Hepatocyte (in vitro differentiated cells): ENCODE results near the gene SH2D7. TPM values are rescaled to one million over a fixed set of nuclear protein-coding genes. Genes with fewer than 3 reads are reported as not detected.

Source experiments
- DNase-seq: peaks from one replicate; pipeline ENCODE4 v3.0.0-alpha.2; 2016; ENCODE audit warnings: low spot score
- H2AFZ ChIP-seq: fragments of 200-600 bp; sonication (generic); 2 replicates; pipeline ENCODE4 v1.6.0; 2016; ENCODE audit warnings: antibody characterized with exemption, mild to moderate bottlenecking
- H3K27ac ChIP-seq: fragments of 200-600 bp; sonication (generic); 2 replicates; pipeline ENCODE4 v1.5.1; 2016; ENCODE audit warnings: mild to moderate bottlenecking
- H3K27me3 ChIP-seq: fragments of 200-600 bp; sonication (generic); 2 replicates; pipeline ENCODE4 v1.6.1; 2016
- H3K36me3 ChIP-seq: fragments of 200-600 bp; sonication (generic); replicated peaks from 2 replicates; pipeline ENCODE4 v1.5.1; 2016; ENCODE audit warnings: low read depth; ENCODE audit not compliant: insufficient read depth
- H3K4me1 ChIP-seq: fragments of 200-600 bp; sonication (generic); 2 replicates; pipeline ENCODE4 v1.5.1; 2016; ENCODE audit warnings: mild to moderate bottlenecking, moderate library complexity; ENCODE audit not compliant: insufficient read depth
- H3K4me2 ChIP-seq: fragments of 200-600 bp; sonication (generic); 2 replicates; pipeline ENCODE4 v1.6.0; 2016
- H3K4me3 ChIP-seq: fragments of 200-600 bp; sonication (generic); 2 replicates; pipeline ENCODE4 v1.5.1; 2016; ENCODE audit warnings: mild to moderate bottlenecking
- H3K79me2 ChIP-seq: fragments of 200-600 bp; sonication (generic); 2 replicates; pipeline ENCODE4 v1.6.0; 2017; ENCODE audit warnings: mild to moderate bottlenecking
- H3K9me2 ChIP-seq: fragments of 200-600 bp; sonication (generic); replicated peaks from 2 replicates; pipeline ENCODE4 v1.6.0; 2017; ENCODE audit warnings: mild to moderate bottlenecking; ENCODE audit not compliant: insufficient read depth
- H3K9me3 ChIP-seq: fragments of 200-600 bp; sonication (generic); 2 replicates; pipeline ENCODE4 v1.5.1; 2016; ENCODE audit warnings: low read depth, mild to moderate bottlenecking
- H4K20me1 ChIP-seq: fragments of 200-600 bp; sonication (generic); 2 replicates; pipeline ENCODE4 v1.6.0; 2016; ENCODE audit warnings: mild to moderate bottlenecking; ENCODE audit not compliant: insufficient read depth, poor library complexity, severe bottlenecking
- EZH2 ChIP-seq: fragments of 200-600 bp; sonication (generic); IDR thresholded peaks from 2 replicates; pipeline ENCODE4 v1.6.1; 2016; ENCODE audit warnings: antibody characterized with exemption, mild to moderate bottlenecking, borderline replicate concordance
- EZH2phosphoT487 ChIP-seq: fragments of 200-600 bp; sonication (generic); IDR thresholded peaks from one replicate; pipeline ENCODE4 v1.6.1; 2018; ENCODE audit warnings: antibody characterized with exemption, mild to moderate bottlenecking, low read depth, moderate library complexity; ENCODE audit not compliant: unreplicated experiment, severe bottlenecking
- WGBS: methylation state at CpG from one replicate; pipeline ENCODE4 v1.1.6; 2016; ENCODE audit warnings: low lambda C conversion rate; ENCODE audit errors: missing lambda C conversion rate; 5-methylcytosine and 5-hydroxymethylcytosine counted together
- polyA plus RNA-seq: library from polyadenylated mRNA; unstranded; fragments of >200 nt; fragmentation: Nextera tagmentation; extraction: Ambion mirVana; gene quantifications from 2 replicates; pipeline ENCODE4 v1.2.1, GENCODE V29; 2016
- total RNA-seq: library from RNA; depleted of rRNA; stranded (reverse); fragments of >200 nt; gene quantifications from 2 replicates; pipeline ENCODE4 v1.2.3, GENCODE V29; 2014
- TF ChIP-seq, protein P1 (sequence below): fragments of 200-600 bp; sonication (generic); IDR thresholded peaks from 2 replicates; pipeline ENCODE4 v1.5.1; 2016; ENCODE audit warnings: antibody characterized with exemption, mild to moderate bottlenecking; ENCODE audit not compliant: poor library complexity

The SH2D7 gene
- total RNA-seq (not detected in 2 replicates), polyA plus RNA-seq (0.22 TPM in 1 of 2 replicates, not detected in the other)

DNA sequence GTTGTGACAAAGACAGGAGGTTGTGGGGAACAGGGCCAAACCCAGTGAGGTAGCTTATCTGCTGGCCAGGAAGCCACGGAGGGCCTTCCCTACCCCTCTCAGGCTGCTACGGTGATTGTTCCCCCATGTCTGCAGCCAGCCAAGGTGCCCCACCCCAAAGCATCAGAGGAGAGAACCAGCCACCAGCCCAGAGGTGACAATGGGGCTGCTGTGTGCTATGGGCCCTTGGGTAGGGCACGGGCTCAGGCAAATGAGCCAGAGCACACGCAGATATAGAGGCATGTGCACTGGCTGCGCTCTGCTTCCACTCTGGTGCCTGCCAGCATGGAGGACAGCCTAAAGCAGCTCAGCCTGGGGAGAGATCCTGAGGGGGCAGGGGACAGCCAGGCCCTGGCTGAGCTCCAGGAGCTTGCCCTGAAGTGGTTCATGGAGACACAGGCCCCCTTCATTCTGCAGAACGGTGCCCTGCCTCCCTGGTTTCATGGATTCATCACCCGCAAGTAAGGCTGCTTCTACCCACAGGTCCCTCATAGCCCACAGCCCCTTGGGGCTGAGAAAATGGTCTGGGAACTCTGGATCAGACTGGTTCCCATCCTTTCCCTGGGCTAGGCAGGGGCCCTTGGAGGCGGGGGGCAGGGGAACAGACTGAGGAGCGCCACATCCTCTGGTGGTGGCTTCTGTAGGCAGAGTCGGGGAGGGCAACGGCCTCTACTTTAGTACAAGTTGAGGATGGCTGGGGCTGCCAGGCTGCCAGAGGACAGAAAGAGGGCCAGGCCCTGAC lies at the start of gene SH2D7:
Gene SH2D7, plus strand, starts transcription at position 301 of the 781 bp plus-strand sequence. Its CDS starts 24 bp downstream, at position 325.
- 83% methylated on average over 11 of the region's 11 CpGs for WGBS
- Histone ChIP-seq H3K9me2 (no peaks in the 10 kb centered on the region), H2AFZ (no peak within 1 kb of the TSS), H3K9me3 (no peaks in the 10 kb centered on the region), H3K79me2 (no peaks in the 10 kb centered on the region), H3K27me3 (no peaks in the 10 kb centered on the region), H3K36me3 (no peaks in the 10 kb centered on the region), H3K4me3 (no peak within 1 kb of the TSS), H3K4me1 (peaks cover 24% of the 10 kb centered on the region), H3K4me2 (no peak within 1 kb of the TSS), H3K27ac (no peak within 1 kb of the TSS), H4K20me1 (no peaks in the 10 kb centered on the region)
- TF ChIP-seq EZH2: no peak
- no peak for TF ChIP-seq EZH2phosphoT487
- TF ChIP-seq, protein P1, sequence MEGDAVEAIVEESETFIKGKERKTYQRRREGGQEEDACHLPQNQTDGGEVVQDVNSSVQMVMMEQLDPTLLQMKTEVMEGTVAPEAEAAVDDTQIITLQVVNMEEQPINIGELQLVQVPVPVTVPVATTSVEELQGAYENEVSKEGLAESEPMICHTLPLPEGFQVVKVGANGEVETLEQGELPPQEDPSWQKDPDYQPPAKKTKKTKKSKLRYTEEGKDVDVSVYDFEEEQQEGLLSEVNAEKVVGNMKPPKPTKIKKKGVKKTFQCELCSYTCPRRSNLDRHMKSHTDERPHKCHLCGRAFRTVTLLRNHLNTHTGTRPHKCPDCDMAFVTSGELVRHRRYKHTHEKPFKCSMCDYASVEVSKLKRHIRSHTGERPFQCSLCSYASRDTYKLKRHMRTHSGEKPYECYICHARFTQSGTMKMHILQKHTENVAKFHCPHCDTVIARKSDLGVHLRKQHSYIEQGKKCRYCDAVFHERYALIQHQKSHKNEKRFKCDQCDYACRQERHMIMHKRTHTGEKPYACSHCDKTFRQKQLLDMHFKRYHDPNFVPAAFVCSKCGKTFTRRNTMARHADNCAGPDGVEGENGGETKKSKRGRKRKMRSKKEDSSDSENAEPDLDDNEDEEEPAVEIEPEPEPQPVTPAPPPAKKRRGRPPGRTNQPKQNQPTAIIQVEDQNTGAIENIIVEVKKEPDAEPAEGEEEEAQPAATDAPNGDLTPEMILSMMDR: no peak
- no peak for DNase-seq

DNA sequence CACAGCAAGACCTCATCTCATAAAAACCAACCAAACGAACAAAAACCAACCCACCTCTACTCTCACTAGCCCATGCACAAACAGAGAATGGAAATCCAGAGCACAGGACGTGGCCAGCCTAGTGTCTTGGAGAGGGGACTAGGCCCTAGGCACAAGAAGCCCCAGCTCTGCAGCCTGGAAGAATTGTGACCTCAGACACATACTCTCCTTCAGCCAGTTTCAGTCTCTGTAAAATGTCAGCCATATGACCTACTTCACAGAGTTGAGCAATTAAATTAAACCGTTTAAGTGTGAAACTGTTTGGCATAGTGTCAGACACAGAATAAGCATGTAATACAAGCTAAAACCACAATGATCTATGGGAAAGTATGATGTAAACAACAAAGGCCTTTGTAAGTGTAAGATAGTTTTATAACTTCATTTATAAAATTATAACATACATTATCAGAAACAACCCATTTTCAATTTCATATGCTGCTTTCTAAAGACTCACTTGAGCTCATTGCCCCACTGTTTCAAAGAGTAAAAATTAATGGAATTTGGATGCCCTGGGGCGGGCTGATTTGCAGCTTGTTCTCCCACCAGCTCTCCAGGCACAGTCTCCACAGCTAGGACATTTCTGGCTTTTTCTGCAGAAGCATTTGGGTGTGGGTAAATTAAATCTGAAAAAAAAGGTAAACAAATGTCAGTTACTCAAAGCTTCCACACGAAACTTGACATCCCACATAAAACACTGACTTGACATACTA lies 47.8 kb upstream of the SH2D7 start:
- no peaks in the 10 kb centered on the region for H3K9me2 ChIP-seq
- peak overlapping the region; percentile 67 for H3K27ac ChIP-seq
- H3K79me2 ChIP-seq: peaks cover 49% of the 10 kb centered on the region
- peaks cover 46% of the 10 kb centered on the region for H3K4me1 ChIP-seq
- H3K27me3 ChIP-seq: no peaks in the 10 kb centered on the region
- no peak overlapping the region for H2AFZ ChIP-seq
- H3K36me3 ChIP-seq: no peaks in the 10 kb centered on the region
- no peak overlapping the region for H3K4me3 ChIP-seq
- TF ChIP-seq EZH2phosphoT487 (no peak), EZH2 (no peak)
- TF ChIP-seq, protein P1: no peak
- no peaks in the 10 kb centered on the region for H3K9me3 ChIP-seq
- no peaks in the 10 kb centered on the region for H4K20me1 ChIP-seq
- 72% methylated on average over 5 of the region's 5 CpGs for WGBS
- no peak for DNase-seq
- no peak overlapping the region for H3K4me2 ChIP-seq

DNA sequence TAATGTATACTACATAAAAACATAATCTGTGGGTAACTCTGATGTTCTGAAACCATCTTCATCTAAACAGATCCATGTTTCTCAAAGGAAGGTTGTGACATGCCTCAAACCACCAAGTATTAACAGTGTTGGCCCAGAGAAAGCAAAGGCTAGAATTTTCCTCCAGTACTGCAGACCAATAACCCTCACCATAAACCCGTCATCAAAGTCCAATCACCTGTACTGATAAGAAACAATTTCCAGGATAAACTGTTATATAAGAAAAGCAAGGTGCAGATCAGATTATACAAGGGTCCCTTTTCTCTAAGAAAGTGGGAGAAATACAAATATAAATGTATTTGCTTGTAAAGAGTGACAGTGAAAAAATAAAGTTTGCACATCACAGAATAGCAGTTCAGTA lies 47.2 kb upstream of the SH2D7 start:
- WGBS: 43% methylated on average over 1 of the region's 1 CpG
- DNase-seq: no peak

More for the DNA sequence above, 47.2 kb upstream of the SH2D7 start:
- Histone ChIP-seq H3K4me1 (peaks cover 52% of the 10 kb centered on the region), H3K4me3 (no peak overlapping the region), H3K79me2 (peaks cover 49% of the 10 kb centered on the region), H3K9me2 (no peaks in the 10 kb centered on the region), H4K20me1 (no peaks in the 10 kb centered on the region), H3K27ac (no peak overlapping the region), H2AFZ (no peak overlapping the region), H3K36me3 (no peaks in the 10 kb centered on the region), H3K4me2 (no peak overlapping the region), H3K27me3 (no peaks in the 10 kb centered on the region), H3K9me3 (no peaks in the 10 kb centered on the region)
- TF ChIP-seq, protein P1: no peak
- no peak for TF ChIP-seq EZH2phosphoT487
- no peak for TF ChIP-seq EZH2
